ENCODE measurements around the gene MAPT. TPM values are rescaled to one million over a fixed set of nuclear protein-coding genes. Genes with fewer than 3 reads are reported as not detected.

MAPT gene
- total and polyA plus RNA-seq, 2 of the 4 experiments (the other 2 are of a cell fraction) = 0.18 to 0.19 TPM

GRCh38 chr17:45999900-46000290 lies 105.5 kb downstream of the MAPT start:
- ATAC-seq (ENCODE audit: low read depth) (no peak), DNase-seq (no peak)
- no peaks in the 10 kb centered on the region for H3K36me3 ChIP-seq (ENCODE audit: control insufficient read depth, insufficient read depth, low read length)
- CTCF ChIA-PET = no interaction called here
- WGBS, 2 experiments (ENCODE audit: extremely low coverage in 2 of 2, insufficient read length in 1 of 2) = 77% methylated on average over 5 of the region's 9 CpGs; no CpG with 5 or more reads in 1 of the 2 experiments
- H2BK120ac ChIP-seq (ENCODE audit: low read depth, low read length) = no peak overlapping the region
- no peak overlapping the region for H2AK9ac ChIP-seq (replicated peaks; ENCODE audit: low read depth, low read length, poor library complexity)
- no peak overlapping the region for H4K8ac ChIP-seq (ENCODE audit: low read depth in 2 of 2, low read length in 2 of 2)
- H3K4ac ChIP-seq (ENCODE audit: low read depth, low read length) = no peak overlapping the region
- no peak overlapping the region for H3K23ac ChIP-seq (ENCODE audit: low read depth, low read length)
- H2AFZ ChIP-seq (replicated peaks; ENCODE audit: low read length, poor library complexity) = no peak overlapping the region
- POLR2A ChIA-PET (ENCODE audit: unreplicated experiment) = no interaction called here
- no peak overlapping the region for H2BK5ac ChIP-seq (ENCODE audit: low read depth, low read length, poor library complexity, severe bottlenecking)
- no peaks in the 10 kb centered on the region for H3K9me3 ChIP-seq (ENCODE audit: control insufficient read depth, insufficient read depth, low read length)
- no peak overlapping the region for H4K5ac ChIP-seq (ENCODE audit: low read depth, low read length)
- peaks cover 12% of the 10 kb centered on the region; the same call in 1 of the 2 replicates for H3K27me3 ChIP-seq (ENCODE audit: control insufficient read depth, insufficient read depth, low read length)
- no peak overlapping the region for H3K9ac ChIP-seq (ENCODE audit: low read depth, low read length)
- H3K79me1 ChIP-seq (ENCODE audit: low read depth in 1 of 2, low read length in 2 of 2) = no peaks in the 10 kb centered on the region
- no peak overlapping the region for H3K14ac ChIP-seq (replicated peaks; ENCODE audit: low read depth, low read length)
- no peak for TF ChIP-seq MXI1 (IDR thresholded peaks at IDR 0.05; ENCODE audit: borderline replicate concordance, low read depth, low read length)
- no peak for TF ChIP-seq ELK1 (IDR thresholded peaks at IDR 0.05; ENCODE audit: borderline replicate concordance, low read depth, low read length)
- TF ChIP-seq USF2 (IDR thresholded peaks at IDR 0.05; ENCODE audit: low read depth, low read length) = no peak
- TF ChIP-seq MAZ (IDR thresholded peaks at IDR 0.05; ENCODE audit: borderline replicate concordance, low read depth, low read length) = no peak
- no peak for TF ChIP-seq BHLHE40 (IDR thresholded peaks at IDR 0.05; ENCODE audit: low read depth, low read length)
- no peak for TF ChIP-seq RCOR1 (IDR thresholded peaks at IDR 0.05; ENCODE audit: insufficient replicate concordance, low read length)
- TF ChIP-seq RAD21 (IDR thresholded peaks at IDR 0.05; ENCODE audit: low read length) = no peak
- TF ChIP-seq CEBPB (IDR thresholded peaks at IDR 0.05; ENCODE audit: low read depth, low read length) = no peak
- TF ChIP-seq SMC3 (IDR thresholded peaks at IDR 0.05; ENCODE audit: low read depth, low read length) = no peak
- H3K4me3 ChIP-seq (ENCODE audit: insufficient read depth, low read depth, low read length) = no peak overlapping the region
- intact Hi-C loops (cut with micrococcal nuclease) = loop anchor here (10.0 kb wide), 1 partner anchor 285 kb away; no protein-coding TSS in a partner anchor
- no peaks in the 10 kb centered on the region for H4K20me1 ChIP-seq (ENCODE audit: insufficient read depth, low read length)
- BruUV-seq (replicated peaks) = no TSS peak
- peaks cover 8% of the 10 kb centered on the region for H3K4me1 ChIP-seq (ENCODE audit: control insufficient read depth, insufficient read depth, low read length)
- H2AK5ac ChIP-seq (ENCODE audit: low read depth, low read length) = no peak overlapping the region
- H3K18ac ChIP-seq (ENCODE audit: low read depth, low read length) = no peak overlapping the region
- H4K91ac ChIP-seq (ENCODE audit: insufficient read depth, low read depth, low read length) = no peak overlapping the region
- no peaks in the 10 kb centered on the region for H3K9me1 ChIP-seq (ENCODE audit: insufficient read depth, low read length)
- in situ Hi-C loops (cut with MboI; ENCODE audit: low sequenced_read_pairs) = no loop called here
- no peak overlapping the region for H3K4me2 ChIP-seq (ENCODE audit: low read depth, low read length)
- dilution Hi-C loops (cut with HindIII; ENCODE audit: low sequenced_read_pairs, unreplicated experiment) = no loop called here
- no peak overlapping the region for H3K27ac ChIP-seq (ENCODE audit: insufficient read depth, low read length)
- no peak overlapping the region for H3K56ac ChIP-seq (ENCODE audit: extremely low read depth, insufficient read depth, low read length)
- H2BK15ac ChIP-seq (ENCODE audit: low read depth, low read length) = no peak overlapping the region
- H2BK20ac ChIP-seq (ENCODE audit: low read depth, low read length) = no peak overlapping the region

All from IMR-90 (cell line).